Caco-2 (cell line): Measurements from ENCODE around the gene GDI2. TPM values are rescaled to one million over a fixed set of nuclear protein-coding genes. Genes with fewer than 3 reads are reported as not detected.

Source experiments
- Bru-seq: library from RNA; stranded (reverse); fragments of 400-500 nt; gene quantifications from one replicate; lab custom pipeline; 2021; lab: Mats Ljungman, UMichigan
- BruChase-seq, 2 experiments: library from RNA; stranded (reverse); fragments of 400-500 nt; gene quantifications; one replicate each; lab custom pipeline; 2021; lab: Mats Ljungman, UMichigan
- BruUV-seq: library from RNA; stranded (reverse); fragments of 400-500 nt; replicated peaks from 2 replicates; lab custom pipeline; 2021; lab: Mats Ljungman, UMichigan
- CTCF ChIA-PET: fragments of 300-600 bp; sonication (Branson Sonifier 250); formaldehyde crosslinking; loops from one replicate; lab custom pipeline; 2022; ENCODE audit warnings: antibody characterized with exemption; lab: Charles Lee
- POLR2A ChIA-PET: fragments of 300-600 bp; sonication (Branson Sonifier 250); formaldehyde crosslinking; loops from one replicate; lab custom pipeline; 2022; ENCODE audit warnings: antibody characterized with exemption; lab: Charles Lee
- DNase-seq, 2 experiments: peaks; one replicate each; pipeline versions ENCODE4 v3.0.0 to v3.0.0-alpha.2; 2020 to 2022
- H3K27me3 ChIP-seq: replicated peaks from 2 replicates; pipeline ENCODE4 v1.6.0; 2011; ENCODE audit warnings: low read length; ENCODE audit not compliant: control insufficient read depth, insufficient read depth
- H3K36me3 ChIP-seq: 2 replicates; pipeline ENCODE4 v1.5.1; 2011; ENCODE audit warnings: low read length; ENCODE audit not compliant: control insufficient read depth, insufficient read depth
- H3K4me1 ChIP-seq: fragments of 250-450 bp; sonication (Bioruptor Pico); 2 replicates; pipeline ENCODE4 v1.5.1; 2020; ENCODE audit warnings: mild to moderate bottlenecking
- H3K4me3 ChIP-seq: 2 replicates; pipeline ENCODE4 v1.5.1; 2011; ENCODE audit warnings: low read depth, mild to moderate bottlenecking, control low read depth, low read length
- H3K9me3 ChIP-seq: fragments of 250-450 bp; sonication (Bioruptor Pico); 2 replicates; pipeline ENCODE4 v1.5.1; 2020; ENCODE audit warnings: mild to moderate bottlenecking, moderate library complexity
- H3K27ac Mint-ChIP-seq: one replicate; pipeline ENCODE4 v1.8.0; 2022; ENCODE audit warnings: mixed read lengths; ENCODE audit not compliant: unreplicated experiment
- H3K27me3 Mint-ChIP-seq: one replicate; pipeline ENCODE4 v1.8.0; 2022; ENCODE audit warnings: mixed read lengths; ENCODE audit not compliant: insufficient read depth, unreplicated experiment
- H3K36me3 Mint-ChIP-seq: one replicate; pipeline ENCODE4 v1.8.0; 2022; ENCODE audit warnings: mild to moderate bottlenecking, mixed read lengths; ENCODE audit not compliant: insufficient read depth, unreplicated experiment
- H3K4me1 Mint-ChIP-seq: one replicate; pipeline ENCODE4 v1.8.0; 2022; ENCODE audit warnings: low read depth, mixed read lengths; ENCODE audit not compliant: unreplicated experiment
- H3K4me3 Mint-ChIP-seq: one replicate; pipeline ENCODE4 v1.8.0; 2022; ENCODE audit warnings: mild to moderate bottlenecking, moderate library complexity, mixed read lengths; ENCODE audit not compliant: unreplicated experiment
- H3K9me3 Mint-ChIP-seq: one replicate; pipeline ENCODE4 v1.8.0; 2022; ENCODE audit warnings: mixed read lengths; ENCODE audit not compliant: unreplicated experiment
- CTCF ChIP-seq, 2 experiments: fragments of 200-600 bp in 1 of 2; IDR thresholded peaks; 1 replicate in 1 of 2; 2 replicates in 1 of 2; pipeline versions ENCODE4 v1.5.1 to v1.8.0; 2011 to 2022; ENCODE audit warnings: antibody characterized with exemption in 1 of 2, control low read depth in 1 of 2, inconsistent platforms in 1 of 2, low read depth in 1 of 2, low read length in 1 of 2, mild to moderate bottlenecking in 1 of 2, moderate library complexity in 1 of 2; ENCODE audit not compliant: insufficient read depth in 1 of 2, severe bottlenecking in 1 of 2, unreplicated experiment in 1 of 2
- intact Hi-C: fragments of 100-400 bp; cut with micrococcal nuclease; formaldehyde crosslinking; loops from one replicate; pipeline ENCODE4 v1.10.0; 2022; ENCODE audit not compliant: unreplicated experiment
- long read RNA-seq: library from polyadenylated mRNA; stranded (forward); transcript quantifications from one replicate; pipeline ENCODE4 v2.0.0, GENCODE V29; 2022
- total RNA-seq: library from RNA; stranded (reverse); gene quantifications from 2 replicates; pipeline ENCODE4 v1.2.3, GENCODE V29; 2022

Gene GDI2
- 436 and 446 TPM in 2 replicates for total RNA-seq
- percentile 98 among the genes with signal in this experiment for Bru-seq, nascent RNA
- percentile 99 among the genes with signal in this experiment for BruChase-seq, experiment 1, labeled RNA remaining after a 2-hour chase
- BruChase-seq, experiment 2, labeled RNA remaining after a 6-hour chase = percentile 99 among the genes with signal in this experiment
- long read RNA-seq, transcript GDI2-203 (11 exons, 2,412 nt) = major isoform, 605 of 728 reads
- long read RNA-seq, transcript GDI2-202 (10 exons, 1,408 nt) = minor isoform, 12 of 728 reads
- long read RNA-seq, partial matches to known transcripts = 59 of 728 reads
- long read RNA-seq, other reads (novel, unspliced or antisense) = 52 of 728 reads

- peaks cover 60% of the 10 kb centered on the region for H3K36me3 Mint-ChIP-seq
- peaks cover 28% of the 10 kb centered on the region for H3K4me1 Mint-ChIP-seq
- Histone ChIP-seq H3K9me3 (no peaks in the 10 kb centered on the region), H3K4me3 (peak within 1 kb of the TSS; percentile 90), H3K4me1 (peaks cover 35% of the 10 kb centered on the region), H3K27me3 (no peaks in the 10 kb centered on the region), H3K36me3 (no peaks in the 10 kb centered on the region)
- peak; percentile 99 to 100 for DNase-seq
- no peaks in the 10 kb centered on the region for H3K27me3 Mint-ChIP-seq
- peak within 1 kb of the TSS; percentile 87 for H3K27ac Mint-ChIP-seq
- H3K9me3 Mint-ChIP-seq = no peaks in the 10 kb centered on the region
- POLR2A ChIA-PET = interaction anchor here (0.6 to 3.2 kb wide), 14 partner anchors 9 to 988 kb away, joined by 3 to 109 read pairs (median 4); partner anchors contain the start of genes AKR1E2, ANKRD16, FBH1 and TASOR2
- peak within 1 kb of the TSS; percentile 91 for H3K4me3 Mint-ChIP-seq
- no peak for TF ChIP-seq CTCF (IDR thresholded peaks at IDR 0.05; ENCODE audit: insufficient read depth in 1 of 2, low read depth in 1 of 2, low read length in 1 of 2, severe bottlenecking in 1 of 2, unreplicated experiment in 1 of 2)
- intact Hi-C loops = loop anchor here (1.0 to 2.0 kb wide), 3 partner anchors 60 to 129 kb away; partner anchors contain the start of genes ANKRD16 and TASOR2
- CTCF ChIA-PET = interaction anchor here (0.5 to 1.6 kb wide), 5 partner anchors 10 to 276 kb away, joined by 3 to 14 read pairs (median 6); partner anchors contain the start of genes ANKRD16 and FBH1
- BruUV-seq = no TSS peak
Measured at GRCh38 chr10:5813341-5814109, at the start of gene GDI2. Gene GDI2, minus strand, starts transcription at chr10:5813434. Its CDS starts 176 bp downstream, at chr10:5813258.

GRCh38 chr10:5862360-5862961 is 49.2 kb upstream of the GDI2 start:
- POLR2A ChIA-PET = no interaction called here
- Mint-ChIP-seq H3K4me1 (peaks cover 8% of the 10 kb centered on the region), H3K27me3 (no peaks in the 10 kb centered on the region), H3K36me3 (no peaks in the 10 kb centered on the region), H3K27ac (no peak overlapping the region), H3K4me3 (no peak overlapping the region), H3K9me3 (peaks cover 12% of the 10 kb centered on the region)
- no peaks in the 10 kb centered on the region for H3K9me3 ChIP-seq
- H3K4me1 ChIP-seq = peaks cover 7% of the 10 kb centered on the region
- no peaks in the 10 kb centered on the region for H3K27me3 ChIP-seq
- intact Hi-C loops = no loop called here
- no peak overlapping the region for H3K4me3 ChIP-seq
- CTCF ChIA-PET = interaction anchor here (0.6 kb wide), 1 partner anchor 86 kb away, joined by 3 read pairs; no protein-coding TSS in a partner anchor
- no TSS peak for BruUV-seq
- no peak for TF ChIP-seq CTCF (IDR thresholded peaks at IDR 0.05; ENCODE audit: insufficient read depth in 1 of 2, low read depth in 1 of 2, low read length in 1 of 2, severe bottlenecking in 1 of 2, unreplicated experiment in 1 of 2)
- DNase-seq = no peak
- no peaks in the 10 kb centered on the region for H3K36me3 ChIP-seq

- H3K4me1 Mint-ChIP-seq = no peaks in the 10 kb centered on the region
- H3K9me3 ChIP-seq = no peaks in the 10 kb centered on the region
- H3K9me3 Mint-ChIP-seq = no peaks in the 10 kb centered on the region
- ChIA-PET CTCF (no interaction called here), POLR2A (no interaction called here)
- intact Hi-C loops = no loop called here
- no peak overlapping the region for H3K4me3 ChIP-seq
- no peaks in the 10 kb centered on the region for H3K27me3 ChIP-seq
- no peaks in the 10 kb centered on the region for H3K36me3 Mint-ChIP-seq
- no peak for TF ChIP-seq CTCF (IDR thresholded peaks at IDR 0.05; ENCODE audit: insufficient read depth in 1 of 2, low read depth in 1 of 2, low read length in 1 of 2, severe bottlenecking in 1 of 2, unreplicated experiment in 1 of 2)
- peaks cover 5% of the 10 kb centered on the region; the same call in 1 of the 2 replicates for H3K4me1 ChIP-seq
- no TSS peak for BruUV-seq
- H3K27ac Mint-ChIP-seq = no peak overlapping the region
- H3K4me3 Mint-ChIP-seq = no peak overlapping the region
- no peak for DNase-seq
- H3K27me3 Mint-ChIP-seq = no peaks in the 10 kb centered on the region
- no peaks in the 10 kb centered on the region for H3K36me3 ChIP-seq
Measured at GRCh38 chr10:5860066-5860465, 46.8 kb upstream of the GDI2 start.
